Stimulated activated naive CD8-positive, alpha-beta T cell treated with anti-CD3 and anti-CD28 coated beads, Interleukin-15, Interleukin-2, amounts not matched to agents 100 ng/mL and 50 ng/mL, for 24 hours (primary cell): ENCODE measurements around the gene TCF23.
"Not testable (repeated sequence)": the region's sequence is repeated elsewhere in the genome, so short reads cannot be mapped to it uniquely, and the experiment has no call there.

Source experiments
- H3K27ac Mint-ChIP-seq: one replicate; pipeline ENCODE4 v1.8.0; 2021; ENCODE audit warnings: mild to moderate bottlenecking, mixed read lengths
- H3K27me3 Mint-ChIP-seq: one replicate; pipeline ENCODE4 v1.8.0; 2021; ENCODE audit warnings: mixed read lengths
- H3K36me3 Mint-ChIP-seq: one replicate; pipeline ENCODE4 v1.8.0; 2021; ENCODE audit warnings: low read depth, mixed read lengths
- H3K4me1 Mint-ChIP-seq: one replicate; pipeline ENCODE4 v1.8.0; 2021; ENCODE audit warnings: low read depth, mixed read lengths
- H3K4me3 Mint-ChIP-seq: one replicate; pipeline ENCODE4 v1.8.0; 2021; ENCODE audit warnings: mild to moderate bottlenecking, mixed read lengths
- H3K9me3 Mint-ChIP-seq: one replicate; pipeline ENCODE4 v1.8.0; 2021; ENCODE audit warnings: mixed read lengths

TCF23 gene

GRCh38 chr2:27184115-27184514 lies 35.3 kb downstream of the TCF23 start:
- Mint-ChIP-seq H3K4me3 (no peak overlapping the region), H3K4me1 (no peaks in the 10 kb centered on the region), H3K9me3 (no peaks in the 10 kb centered on the region), H3K36me3 (no peaks in the 10 kb centered on the region), H3K27me3 (peaks cover 30% of the 10 kb centered on the region), H3K27ac (no peak overlapping the region)

DNA sequence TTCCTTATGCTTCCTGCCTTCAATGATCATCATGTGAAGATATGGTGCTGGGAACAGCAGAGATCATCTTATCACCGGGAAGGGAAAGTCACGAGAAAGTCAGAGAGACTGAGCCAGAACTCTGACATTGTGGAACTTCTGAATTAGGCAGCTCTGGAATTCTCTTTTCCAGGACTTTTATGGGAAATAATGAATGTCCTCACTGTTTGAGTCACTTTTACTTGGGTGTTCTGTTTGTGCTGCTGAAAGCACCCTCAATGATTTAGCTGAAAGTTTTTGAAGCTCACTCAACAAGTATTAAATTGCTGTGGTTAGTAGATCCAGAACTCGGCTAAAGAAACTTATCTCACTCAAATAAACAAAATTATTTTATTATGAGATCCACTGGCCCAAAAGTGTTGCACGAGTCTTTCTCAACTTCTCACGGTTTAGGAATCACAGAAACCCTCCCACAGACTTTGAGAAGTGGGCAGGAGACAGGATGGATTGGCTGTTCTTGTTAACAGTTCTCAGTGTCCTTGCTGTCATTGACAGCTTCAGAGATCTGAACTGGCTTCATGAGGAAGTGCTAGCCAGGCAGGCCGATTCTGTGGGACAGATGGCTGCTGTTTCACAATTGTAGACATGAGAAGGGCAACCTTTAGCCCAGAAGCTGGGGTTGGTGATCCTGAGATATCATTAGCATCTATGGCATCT lies 36.7 kb downstream of the TCF23 start:
- Mint-ChIP-seq H3K9me3 (no peaks in the 10 kb centered on the region), H3K4me1 (no peaks in the 10 kb centered on the region), H3K4me3 (no peak overlapping the region), H3K27me3 (peaks cover 21% of the 10 kb centered on the region), H3K27ac (no peak overlapping the region), H3K36me3 (no peaks in the 10 kb centered on the region)

- Mint-ChIP-seq H3K4me3 (no peak overlapping the region), H3K36me3 (no peaks in the 10 kb centered on the region), H3K27ac (no peak overlapping the region), H3K9me3 (no peaks in the 10 kb centered on the region), H3K27me3 (peaks cover 11% of the 10 kb centered on the region), H3K4me1 (no peaks in the 10 kb centered on the region)
These were observed 38.0 kb downstream of the TCF23 start for GRCh38 chr2:27186613-27187345.

GRCh38 chr2:27189989-27190388 lies 41.2 kb downstream of the TCF23 start:
- no peaks in the 10 kb centered on the region for H3K36me3 Mint-ChIP-seq
- no peak overlapping the region for H3K27ac Mint-ChIP-seq
- no peaks in the 10 kb centered on the region for H3K4me1 Mint-ChIP-seq
- H3K4me3 Mint-ChIP-seq, result no peak overlapping the region
- no peaks in the 10 kb centered on the region for H3K9me3 Mint-ChIP-seq
- no peaks in the 10 kb centered on the region for H3K27me3 Mint-ChIP-seq

- no peaks in the 10 kb centered on the region for H3K9me3 Mint-ChIP-seq
- no peaks in the 10 kb centered on the region for H3K36me3 Mint-ChIP-seq
- no peak overlapping the region for H3K4me3 Mint-ChIP-seq
- no peaks in the 10 kb centered on the region for H3K4me1 Mint-ChIP-seq
- no peak overlapping the region for H3K27ac Mint-ChIP-seq
- no peaks in the 10 kb centered on the region for H3K27me3 Mint-ChIP-seq
These were observed 42.4 kb downstream of the TCF23 start for GRCh38 chr2:27191070-27191829.

GRCh38 chr2:27194538-27195354 lies 45.9 kb downstream of the TCF23 start:
- Mint-ChIP-seq H3K4me3 (no peak overlapping the region), H3K27ac (no peak overlapping the region), H3K27me3 (no peaks in the 10 kb centered on the region)

DNA sequence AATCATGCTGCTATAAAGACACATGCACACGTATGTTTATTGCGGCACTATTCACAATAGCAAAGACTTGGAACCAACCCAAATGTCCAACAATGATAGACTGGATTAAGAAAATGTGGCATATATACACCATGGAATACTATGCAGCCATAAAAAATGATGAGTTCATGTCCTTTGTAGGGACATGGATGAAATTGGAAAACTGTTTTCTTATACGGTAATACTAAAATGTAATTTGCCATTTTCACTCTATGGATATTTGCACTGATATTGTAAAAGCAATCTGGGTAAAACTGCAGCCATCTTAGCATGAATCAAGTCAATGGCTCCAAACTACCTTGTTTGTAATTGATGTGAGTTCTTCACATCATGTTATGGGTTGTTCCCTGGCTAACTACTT lies 47.0 kb downstream of the TCF23 start:
- H3K27me3 Mint-ChIP-seq, H3K4me1 Mint-ChIP-seq, H3K27ac Mint-ChIP-seq, H3K9me3 Mint-ChIP-seq, H3K4me3 Mint-ChIP-seq: not testable (repeated sequence)
- peaks cover 15% of the 10 kb centered on the region for H3K36me3 Mint-ChIP-seq

More at GRCh38 chr2:27194538-27195354, 45.9 kb downstream of the TCF23 start:
- H3K36me3 Mint-ChIP-seq, result peaks cover 13% of the 10 kb centered on the region
- H3K4me1 Mint-ChIP-seq, result no peaks in the 10 kb centered on the region
- H3K9me3 Mint-ChIP-seq, result no peaks in the 10 kb centered on the region

DNA sequence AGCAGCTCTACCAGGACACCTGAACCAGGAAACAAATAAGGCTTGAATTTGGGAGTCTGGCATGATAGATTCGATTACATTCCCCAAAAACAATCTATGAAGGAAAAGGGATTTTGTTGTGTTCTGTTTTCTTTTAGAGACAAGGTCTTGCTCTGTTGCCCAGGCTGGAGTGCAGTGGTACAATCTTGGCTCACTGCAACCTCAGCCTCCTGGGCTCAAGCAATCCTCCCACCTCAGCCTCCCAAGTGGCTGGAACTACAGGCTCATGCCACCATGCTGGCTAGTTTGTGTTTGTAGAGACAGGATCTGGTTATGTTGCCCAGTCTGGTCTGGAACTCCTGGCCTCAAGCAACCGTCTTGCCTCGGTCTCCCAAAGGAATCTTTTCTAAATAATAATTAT lies 49.3 kb downstream of the TCF23 start:
- H3K9me3 Mint-ChIP-seq, H3K4me3 Mint-ChIP-seq, H3K27ac Mint-ChIP-seq, H3K27me3 Mint-ChIP-seq, H3K4me1 Mint-ChIP-seq: not testable (repeated sequence)
- peaks cover 21% of the 10 kb centered on the region for H3K36me3 Mint-ChIP-seq

DNA sequence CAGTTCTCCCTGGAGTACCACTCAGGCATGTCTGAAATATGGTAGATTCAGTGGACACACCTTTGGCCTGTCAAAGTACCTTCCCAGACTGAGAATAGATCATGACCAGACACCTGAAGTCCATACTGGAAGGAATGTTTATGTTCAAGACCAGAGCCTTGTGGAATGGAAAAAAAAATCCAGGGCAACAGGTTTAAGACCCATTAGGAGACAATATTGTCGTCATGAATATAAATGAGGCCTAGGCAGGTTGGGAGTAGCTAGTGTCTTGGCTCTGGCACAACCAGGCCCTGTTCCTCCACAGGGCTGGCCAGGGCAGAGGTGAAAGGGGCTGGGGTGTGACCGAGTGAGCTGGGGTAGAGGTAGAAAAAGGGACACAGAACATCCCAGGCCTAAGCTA lies 49.8 kb downstream of the TCF23 start:
- Mint-ChIP-seq H3K4me3 (no peak overlapping the region), H3K27me3 (no peaks in the 10 kb centered on the region), H3K4me1 (no peaks in the 10 kb centered on the region), H3K36me3 (peaks cover 27% of the 10 kb centered on the region), H3K27ac (no peak overlapping the region), H3K9me3 (no peaks in the 10 kb centered on the region)

DNA sequence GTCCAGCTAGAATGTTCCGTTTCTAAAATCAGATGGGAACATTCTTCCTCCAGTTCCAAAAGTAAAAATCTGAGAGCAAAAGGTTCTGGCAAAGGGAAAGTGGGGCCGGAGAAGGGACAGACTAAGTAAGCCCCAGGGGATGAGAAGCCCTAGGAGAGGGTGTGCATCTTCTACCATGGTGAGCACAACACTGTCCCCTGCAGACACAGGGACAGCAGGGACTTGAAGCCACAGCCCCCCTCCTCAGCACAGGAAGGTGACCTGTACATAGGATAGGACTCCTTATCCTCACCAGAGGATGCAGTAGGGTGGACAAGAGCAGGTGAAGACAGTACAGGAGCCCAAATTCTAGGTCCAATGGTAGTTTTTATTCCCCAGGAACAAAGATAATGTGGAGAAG lies 50.4 kb downstream of the TCF23 start:
- Mint-ChIP-seq H3K27me3 (no peaks in the 10 kb centered on the region), H3K9me3 (no peaks in the 10 kb centered on the region), H3K4me3 (no peak overlapping the region), H3K36me3 (peaks cover 27% of the 10 kb centered on the region), H3K27ac (no peak overlapping the region), H3K4me1 (no peaks in the 10 kb centered on the region)

DNA sequence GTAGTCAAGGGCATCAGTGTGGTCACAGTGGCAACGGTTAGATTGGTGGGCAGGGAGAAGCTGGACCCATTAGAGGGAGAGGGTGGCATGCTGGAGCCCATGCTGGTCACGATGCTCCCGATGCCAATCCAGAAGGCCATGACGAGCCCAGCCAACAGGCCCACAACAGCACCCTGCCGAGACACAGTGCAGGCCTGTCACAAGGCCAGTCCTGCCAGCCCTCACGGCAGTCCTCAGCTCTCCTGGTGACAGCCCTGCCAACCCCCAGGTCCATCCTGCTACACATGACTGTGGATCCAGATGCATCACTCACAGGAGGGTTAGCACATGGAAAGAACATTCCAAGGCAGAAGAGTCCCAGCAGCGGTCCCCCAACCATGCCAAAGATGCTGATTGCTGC lies 52.9 kb downstream of the TCF23 start:
- Mint-ChIP-seq H3K36me3 (peaks cover 49% of the 10 kb centered on the region), H3K27me3 (no peaks in the 10 kb centered on the region), H3K9me3 (no peaks in the 10 kb centered on the region), H3K4me1 (no peaks in the 10 kb centered on the region), H3K4me3 (no peak overlapping the region), H3K27ac (no peak overlapping the region)

DNA sequence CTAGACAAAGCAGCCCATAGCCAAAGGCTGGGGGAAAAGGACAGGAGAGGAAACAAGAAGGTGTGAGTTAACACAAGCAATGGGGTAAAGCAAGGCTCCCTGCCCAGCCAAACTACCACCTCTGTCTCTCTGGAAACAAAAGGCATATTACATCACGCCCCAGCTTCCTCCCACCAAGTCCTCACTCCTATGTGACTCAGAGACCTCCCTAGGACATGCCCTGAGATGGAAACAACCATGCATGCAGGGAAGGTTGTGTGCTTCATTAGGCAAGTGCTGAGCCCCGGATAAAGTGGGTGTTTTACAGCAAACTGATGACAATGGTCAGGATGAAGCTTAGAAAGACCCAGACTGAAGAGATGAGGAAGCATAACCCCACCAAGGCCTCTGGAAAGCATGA lies 54.0 kb downstream of the TCF23 start:
- Mint-ChIP-seq H3K36me3 (peaks cover 59% of the 10 kb centered on the region), H3K9me3 (no peaks in the 10 kb centered on the region), H3K27ac (peak overlapping the region; percentile 0), H3K4me3 (no peak overlapping the region), H3K27me3 (no peaks in the 10 kb centered on the region), H3K4me1 (no peaks in the 10 kb centered on the region)

DNA sequence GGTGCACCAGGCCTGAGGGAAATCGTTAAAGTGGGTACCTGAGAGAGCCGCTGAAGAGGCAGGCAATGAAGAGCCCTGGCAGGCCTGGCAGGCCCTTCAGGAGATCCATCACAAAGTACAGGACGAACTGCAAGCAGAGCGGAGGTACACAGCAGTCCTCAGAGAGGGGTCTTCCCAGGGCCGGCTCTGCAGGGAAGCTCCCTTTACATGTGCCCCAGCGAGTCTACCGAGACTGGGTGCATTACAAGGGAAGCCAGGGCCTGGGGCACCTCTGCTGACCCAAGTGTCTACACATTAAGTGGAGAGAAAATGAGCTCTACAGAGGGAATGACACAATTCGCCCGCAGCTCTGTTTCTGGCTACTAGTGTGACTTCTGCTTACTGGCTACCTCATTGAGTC lies 54.9 kb downstream of the TCF23 start:
- H3K27ac Mint-ChIP-seq, result no peak overlapping the region

GRCh38 chr2:27204566-27204965 lies 55.8 kb downstream of the TCF23 start:
- Mint-ChIP-seq H3K27me3 (no peaks in the 10 kb centered on the region), H3K27ac (no peak overlapping the region), H3K4me3 (no peak overlapping the region), H3K36me3 (peaks cover 65% of the 10 kb centered on the region), H3K9me3 (no peaks in the 10 kb centered on the region), H3K4me1 (peaks cover 5% of the 10 kb centered on the region)

More for the DNA sequence above, 54.9 kb downstream of the TCF23 start:
- Mint-ChIP-seq H3K4me1 (no peaks in the 10 kb centered on the region), H3K9me3 (no peaks in the 10 kb centered on the region), H3K27me3 (no peaks in the 10 kb centered on the region), H3K36me3 (peaks cover 64% of the 10 kb centered on the region), H3K4me3 (no peak overlapping the region)
